C4-2B (cell line): Measurements from ENCODE around the gene PIK3CD.

ENCODE experiments used
- ZFX ChIP-seq: fragments of 450-650 bp; IDR thresholded peaks from 2 replicates; pipeline ENCODE4 v1.6.1; 2017
- TF ChIP-seq, protein P1 (sequence below): fragments of 450-650 bp; conservative IDR thresholded peaks from 2 replicates; pipeline ENCODE4 v1.5.1; 2017; ENCODE audit warnings: mild to moderate bottlenecking

DNA sequence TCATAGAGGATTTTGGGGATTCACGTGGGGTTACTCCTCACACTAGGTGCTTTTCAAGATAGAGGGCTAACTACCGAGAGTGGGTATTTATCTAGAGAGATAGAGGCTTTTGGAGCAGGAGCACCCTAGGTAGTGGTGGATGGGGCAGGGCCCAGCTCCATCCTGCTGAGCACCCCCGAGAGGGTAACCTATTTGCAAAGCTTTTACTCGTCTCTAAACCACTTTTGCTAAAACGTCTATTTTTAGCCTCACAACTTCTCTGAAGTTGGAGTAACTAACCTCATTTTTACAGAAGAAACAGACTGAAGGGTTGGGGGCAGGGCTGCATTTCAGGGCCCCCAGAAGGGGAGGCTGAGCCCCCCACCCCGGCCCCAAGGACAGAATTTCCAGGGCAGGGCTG, 12.3 kb upstream of the PIK3CD start:
- TF ChIP-seq, protein P1, sequence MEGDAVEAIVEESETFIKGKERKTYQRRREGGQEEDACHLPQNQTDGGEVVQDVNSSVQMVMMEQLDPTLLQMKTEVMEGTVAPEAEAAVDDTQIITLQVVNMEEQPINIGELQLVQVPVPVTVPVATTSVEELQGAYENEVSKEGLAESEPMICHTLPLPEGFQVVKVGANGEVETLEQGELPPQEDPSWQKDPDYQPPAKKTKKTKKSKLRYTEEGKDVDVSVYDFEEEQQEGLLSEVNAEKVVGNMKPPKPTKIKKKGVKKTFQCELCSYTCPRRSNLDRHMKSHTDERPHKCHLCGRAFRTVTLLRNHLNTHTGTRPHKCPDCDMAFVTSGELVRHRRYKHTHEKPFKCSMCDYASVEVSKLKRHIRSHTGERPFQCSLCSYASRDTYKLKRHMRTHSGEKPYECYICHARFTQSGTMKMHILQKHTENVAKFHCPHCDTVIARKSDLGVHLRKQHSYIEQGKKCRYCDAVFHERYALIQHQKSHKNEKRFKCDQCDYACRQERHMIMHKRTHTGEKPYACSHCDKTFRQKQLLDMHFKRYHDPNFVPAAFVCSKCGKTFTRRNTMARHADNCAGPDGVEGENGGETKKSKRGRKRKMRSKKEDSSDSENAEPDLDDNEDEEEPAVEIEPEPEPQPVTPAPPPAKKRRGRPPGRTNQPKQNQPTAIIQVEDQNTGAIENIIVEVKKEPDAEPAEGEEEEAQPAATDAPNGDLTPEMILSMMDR, result no peak
- TF ChIP-seq ZFX, result no peak
